ENCODE results near the gene TANC1.
"Not testable (repeated sequence)": the region's sequence is repeated elsewhere in the genome, so short reads cannot be mapped to it uniquely, and the experiment has no call there.

Gene TANC1

DNA sequence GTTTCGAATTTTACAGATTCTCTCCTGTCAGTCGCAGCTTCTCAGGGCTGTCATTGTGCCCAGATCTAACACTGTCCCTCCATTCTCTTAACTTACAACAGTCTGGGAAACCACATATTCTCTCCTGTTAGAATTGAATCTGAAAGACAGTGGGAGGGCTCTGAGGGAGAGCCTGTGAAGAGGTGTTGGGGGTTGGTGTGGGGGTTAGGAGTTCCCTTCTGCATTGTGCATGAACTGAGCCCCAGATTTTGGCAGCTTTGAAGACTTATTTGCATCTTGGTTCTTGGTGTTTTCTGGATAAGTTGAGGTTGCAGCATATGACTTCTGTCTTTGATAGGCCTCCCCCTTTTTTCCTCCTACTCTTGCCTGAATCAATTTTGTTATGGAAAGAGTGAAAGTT is 64.1 kb downstream of the TANC1 start:
- no peak for DNase-seq

DNA sequence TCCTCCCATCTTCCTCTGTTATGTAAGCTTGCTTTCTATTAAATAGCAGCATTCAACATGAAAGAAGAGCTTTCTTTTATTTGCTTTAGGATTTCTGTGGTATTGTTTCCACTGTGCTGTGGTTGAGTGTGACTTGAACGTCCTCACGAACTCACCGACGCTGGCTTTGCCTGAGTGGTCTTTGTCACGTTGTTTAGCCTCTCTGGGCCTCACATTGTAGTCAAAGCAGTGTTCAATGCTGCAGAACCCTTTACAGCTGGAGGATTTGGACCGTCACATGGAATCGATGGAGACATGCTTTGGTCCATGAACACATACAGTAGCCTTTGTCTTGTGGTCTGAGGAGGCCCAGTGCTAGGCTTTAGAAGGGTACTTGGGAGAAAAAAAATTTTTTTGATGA is 66.3 kb downstream of the TANC1 start:
- no peak for DNase-seq

GRCh38 chr2:159035790-159036411 is 67.5 kb downstream of the TANC1 start:
- DNase-seq = no peak

GRCh38 chr2:159036461-159036860 is 68.0 kb downstream of the TANC1 start:
- DNase-seq = not testable (repeated sequence)

DNA sequence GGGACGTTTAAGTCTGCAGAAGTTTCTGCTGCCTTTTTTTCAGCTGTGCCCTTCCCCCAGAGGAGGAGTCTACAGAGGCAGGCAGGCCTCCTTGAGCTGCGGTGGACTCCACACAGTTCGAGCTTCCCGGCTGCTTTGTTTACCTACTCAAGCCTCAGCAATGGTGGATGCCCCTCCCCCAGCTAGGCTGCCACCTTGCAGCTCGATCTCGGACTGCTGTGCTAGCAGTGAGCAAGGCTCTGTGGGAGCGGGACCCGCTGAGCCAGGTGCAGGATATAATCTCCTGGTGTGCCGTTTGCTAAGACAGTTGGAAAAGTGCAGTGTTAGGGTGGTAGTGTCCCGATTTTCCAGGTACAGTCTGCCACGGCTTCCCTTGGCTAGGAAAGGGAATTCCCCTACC is 72.9 kb downstream of the TANC1 start:
- DNase-seq = not testable (repeated sequence)

DNA sequence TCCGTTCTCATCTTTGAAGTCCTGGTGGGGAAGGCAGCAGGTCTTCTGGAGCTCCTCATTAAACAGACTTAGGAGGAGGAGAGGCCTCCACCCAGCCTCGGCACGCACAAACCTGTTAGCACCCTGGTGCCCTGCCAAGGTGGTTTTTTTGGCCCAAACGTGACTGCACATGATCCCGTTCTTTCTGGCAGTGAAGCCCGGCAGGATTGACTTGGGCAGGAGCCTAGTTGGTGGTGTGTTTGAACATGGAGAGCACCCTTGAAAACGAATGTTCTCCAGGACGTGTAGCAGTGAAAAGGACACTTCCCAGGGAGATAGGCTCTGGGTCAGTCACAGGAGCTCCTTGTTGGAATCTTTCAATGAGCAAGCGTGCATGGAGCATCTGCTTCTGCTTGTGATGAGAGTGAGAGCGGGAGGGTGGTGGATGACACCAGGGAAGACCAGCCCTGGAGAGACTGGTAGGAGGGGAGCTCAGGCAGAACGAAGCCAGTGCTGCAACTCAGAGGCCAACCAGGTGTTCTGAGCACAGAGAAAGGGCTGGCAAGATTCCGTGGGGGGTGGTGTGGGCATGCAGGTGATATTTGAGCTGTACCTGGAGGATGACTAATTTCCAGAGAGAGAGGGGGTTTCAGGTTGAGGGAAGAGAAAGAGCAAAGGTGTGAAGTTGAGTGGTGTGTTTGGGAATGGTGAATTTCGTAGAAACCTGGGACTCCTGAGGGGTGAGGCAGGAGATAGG is 73.8 kb downstream of the TANC1 start:
- DNase-seq = no peak

- DNase-seq = no peak
Observed at GRCh38 chr2:159043710-159044109, 75.3 kb downstream of the TANC1 start.

DNA sequence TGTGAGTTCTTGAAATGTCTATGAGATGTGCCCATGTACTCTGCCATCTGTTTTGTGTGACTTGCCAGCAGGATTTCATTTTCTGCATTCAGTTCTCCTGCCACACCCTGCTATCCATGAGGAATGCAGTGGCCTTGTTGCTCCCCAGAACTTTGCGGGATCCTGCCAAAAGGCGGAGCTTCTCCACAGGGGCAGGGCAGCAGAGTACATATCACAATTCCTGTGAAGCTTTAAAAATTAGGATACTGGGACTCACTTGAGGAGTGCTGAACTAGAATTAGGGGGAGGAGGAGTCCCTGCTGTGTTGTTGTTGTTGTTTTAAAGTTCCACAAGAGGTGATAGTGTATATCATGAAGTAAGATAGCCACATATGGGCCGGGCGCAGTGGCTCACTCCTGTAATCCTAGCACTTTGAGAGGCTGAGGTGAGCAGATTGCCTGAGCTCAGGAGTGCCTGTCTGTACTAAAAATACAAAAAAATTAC is 76.4 kb downstream of the TANC1 start:
- no peak for DNase-seq

DNA sequence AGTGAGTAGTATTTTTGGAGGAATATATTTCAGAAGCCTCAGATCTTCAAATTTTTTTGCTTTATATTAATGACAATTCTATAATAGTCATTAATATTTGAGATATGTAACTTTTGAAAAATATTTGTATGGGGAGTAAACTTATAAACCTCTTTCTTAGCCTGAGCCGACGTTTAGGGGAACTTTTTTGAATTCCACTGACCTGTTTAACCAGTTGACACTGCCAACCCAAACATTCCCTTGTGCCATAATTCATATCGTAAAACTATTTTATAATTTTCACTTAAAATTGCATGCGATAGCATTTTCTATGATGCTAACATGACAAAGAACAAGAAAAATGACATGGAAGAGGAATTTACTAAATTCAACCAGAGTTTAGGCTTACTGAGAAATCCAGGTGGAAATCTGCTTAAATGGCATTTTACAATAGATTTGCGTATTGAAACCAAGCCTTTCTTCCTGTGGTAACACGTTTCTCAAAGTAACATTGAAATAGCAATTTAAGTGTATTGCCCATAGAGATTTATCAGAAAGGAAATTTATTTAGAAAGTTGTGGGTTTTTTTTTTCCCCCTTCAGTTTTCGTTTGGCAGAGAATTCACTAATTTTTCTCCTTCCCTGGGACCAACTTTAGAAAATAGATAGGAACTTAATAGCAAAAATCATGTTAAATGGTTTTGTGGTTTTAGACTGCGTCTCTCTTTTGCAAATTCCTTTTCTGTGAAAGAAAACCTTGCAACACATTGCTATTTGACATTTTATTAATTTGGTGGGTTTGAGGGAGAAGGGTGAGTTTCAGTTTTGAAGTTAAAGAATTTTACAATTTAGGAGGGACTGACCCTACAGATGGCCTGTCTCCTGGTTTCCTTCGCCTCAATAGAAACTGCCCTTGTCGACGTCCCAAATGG is 77.4 kb downstream of the TANC1 start:
- DNase-seq = no peak

DNA sequence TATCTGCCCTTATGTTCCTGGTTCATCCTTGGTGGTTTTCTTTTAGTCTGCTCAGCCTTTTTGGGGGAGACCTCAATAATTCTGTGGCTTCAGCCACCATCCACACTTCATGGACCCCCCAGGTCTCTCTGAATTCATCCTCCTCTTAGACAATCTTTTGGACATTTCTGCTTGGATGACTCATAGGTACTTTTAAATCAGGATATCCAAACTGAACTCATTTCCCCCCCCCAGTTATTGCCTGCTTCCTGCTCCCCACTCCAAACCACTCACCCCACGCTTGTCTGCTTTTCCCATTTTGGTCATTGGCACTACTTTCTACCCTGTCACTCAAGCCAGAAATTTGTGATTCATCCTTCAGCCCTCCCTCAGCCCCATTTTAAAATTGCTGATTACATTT is 78.5 kb downstream of the TANC1 start:
- DNase-seq = no peak

- DNase-seq = no peak
Observed at GRCh38 chr2:159050426-159050825, 82.0 kb downstream of the TANC1 start.

DNA sequence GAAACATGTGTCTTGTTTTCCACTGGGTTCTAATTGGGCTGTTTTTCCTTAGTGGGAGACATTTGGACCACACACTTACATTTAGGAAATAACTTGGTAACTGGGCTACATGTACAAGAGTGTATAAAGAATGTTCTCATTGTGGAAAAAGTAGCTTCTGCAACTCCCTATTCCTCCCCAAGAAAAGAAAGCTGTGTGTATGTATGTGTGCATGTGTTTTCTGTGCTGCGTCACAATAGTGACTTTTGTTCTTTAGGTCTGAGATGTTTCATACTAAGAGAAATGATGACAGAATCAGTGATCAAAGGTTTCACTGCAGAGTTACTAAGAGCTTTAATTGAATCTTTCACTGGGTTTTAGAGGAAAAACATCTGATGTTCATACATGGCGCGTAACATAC is 82.7 kb downstream of the TANC1 start:
- no peak for DNase-seq

DNA sequence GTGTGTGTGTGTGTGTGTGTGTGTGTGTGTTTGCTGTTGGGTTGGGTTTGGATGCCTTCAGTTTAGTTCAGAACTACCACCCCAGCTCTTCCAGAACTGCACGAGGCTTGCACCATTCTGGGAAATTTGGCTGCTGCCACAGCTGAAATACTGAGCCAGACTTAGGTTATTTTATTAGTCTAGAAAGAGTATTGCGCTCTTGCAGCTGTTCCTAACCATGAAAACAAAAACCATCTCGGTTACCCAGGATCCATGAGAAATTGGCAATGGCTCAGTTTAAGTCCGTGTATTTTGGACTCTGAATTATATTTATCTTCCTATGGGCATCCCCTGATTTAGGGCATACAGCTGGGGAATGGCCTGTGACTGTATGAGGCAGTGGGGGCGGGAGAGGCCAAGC is 83.2 kb downstream of the TANC1 start:
- DNase-seq = no peak

DNA sequence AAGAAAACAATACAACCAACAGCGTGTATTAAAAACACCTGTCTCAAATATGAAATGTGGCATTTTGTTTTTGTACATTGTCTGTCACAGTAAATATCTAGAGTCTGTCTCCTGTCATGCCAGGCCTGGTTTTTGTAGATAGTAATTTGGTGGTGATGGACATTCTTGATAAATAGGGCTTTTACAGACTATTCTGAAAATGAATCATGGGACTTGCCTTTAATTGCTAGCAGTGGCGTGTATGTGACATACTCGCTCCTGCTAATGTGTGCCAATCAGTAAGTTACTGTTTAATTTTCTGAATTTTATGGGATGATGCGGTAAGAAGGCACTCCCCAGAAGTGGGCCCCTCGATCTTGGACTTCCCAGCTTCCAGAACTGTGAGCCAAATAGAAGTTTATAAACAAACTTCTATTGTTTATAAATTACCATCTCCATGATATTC is 83.7 kb downstream of the TANC1 start:
- no peak for DNase-seq

GRCh38 chr2:159053161-159054031 is 85.0 kb downstream of the TANC1 start:
- DNase-seq = no peak

GRCh38 chr2:159054032-159054334 is 85.5 kb downstream of the TANC1 start:
- DNase-seq = no peak

DNA sequence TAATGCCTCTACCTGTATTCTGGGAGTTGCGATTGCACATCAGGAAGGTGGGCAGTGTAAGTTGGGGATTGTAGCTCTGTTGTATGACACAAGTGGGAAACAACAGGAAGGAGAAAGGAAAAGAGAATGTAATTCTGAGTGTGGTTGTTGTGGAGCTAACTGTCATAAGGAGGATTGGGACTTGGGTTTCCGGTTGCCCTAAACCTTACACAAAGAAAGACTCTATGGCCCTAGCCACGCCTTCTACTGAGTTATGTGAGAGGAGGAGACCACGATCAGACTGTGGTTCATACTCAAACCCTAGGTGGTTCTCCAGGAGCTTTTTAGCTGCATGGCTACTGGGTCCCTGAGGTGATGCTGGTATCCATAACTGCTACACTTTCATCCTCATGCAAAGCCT is 86.5 kb downstream of the TANC1 start:
- no peak for DNase-seq

DNA sequence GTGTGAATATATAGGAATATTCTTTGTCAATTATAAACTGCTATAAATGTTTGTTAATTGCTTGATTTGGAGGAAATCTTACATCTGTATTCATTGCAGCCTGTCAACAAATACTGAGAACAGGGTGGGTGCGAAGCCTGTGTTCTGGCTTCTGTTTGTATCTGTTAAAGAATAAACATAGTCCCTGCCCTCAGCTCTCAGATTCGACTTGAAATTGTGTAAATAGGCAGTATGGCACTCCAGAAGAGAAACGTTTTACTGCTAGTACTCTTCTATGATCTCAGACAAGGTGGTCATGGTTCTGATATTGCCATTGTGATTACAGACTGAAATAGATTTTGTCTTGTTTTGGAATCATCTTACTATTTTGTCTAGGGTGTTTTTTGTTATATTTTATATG is 92.1 kb downstream of the TANC1 start:
- DNase-seq = no peak

GRCh38 chr2:159063677-159064076 is 95.2 kb downstream of the TANC1 start:
- no peak for DNase-seq

- no peak for DNase-seq
Observed at GRCh38 chr2:159064446-159065301, 96.2 kb downstream of the TANC1 start.

DNA sequence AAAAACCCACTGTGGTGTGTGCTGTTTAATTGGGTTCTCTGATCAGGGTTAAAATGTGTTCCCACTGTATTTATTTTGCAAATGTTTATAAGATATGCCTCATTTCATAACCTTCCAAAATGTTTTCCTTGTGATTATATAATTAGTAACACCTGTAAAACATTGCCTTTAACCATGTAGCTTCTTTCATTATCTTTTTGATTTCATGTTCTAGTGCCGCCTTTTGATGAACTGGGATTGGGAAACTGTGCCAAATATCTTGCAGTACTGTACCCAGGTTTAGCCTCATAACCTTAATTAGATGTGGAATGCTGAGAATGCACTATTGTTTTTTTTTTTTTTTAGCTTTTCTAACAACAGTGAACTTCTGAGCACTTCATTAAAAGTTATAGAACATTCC is 96.9 kb downstream of the TANC1 start:
- DNase-seq = no peak

DNA sequence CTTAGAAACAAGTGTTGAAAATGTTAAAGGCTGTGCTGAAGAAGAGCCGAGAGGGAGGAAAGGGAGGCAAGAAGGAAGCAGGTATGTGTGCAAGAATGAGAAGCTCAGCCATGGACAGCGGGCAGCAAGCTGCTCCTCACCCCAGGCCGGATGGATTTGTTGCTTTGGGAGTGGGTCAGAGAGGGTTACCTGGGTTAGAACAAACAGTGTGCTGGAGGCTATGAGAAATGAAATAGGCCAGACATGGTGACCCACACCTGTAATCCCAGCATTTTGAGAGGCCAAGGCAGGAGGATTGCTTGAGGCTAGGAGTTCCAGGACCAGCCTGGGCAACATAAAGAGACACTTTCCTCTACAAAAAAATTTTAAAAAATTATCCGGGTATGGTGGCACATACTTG is 97.5 kb downstream of the TANC1 start:
- no peak for DNase-seq
